RKO (cell line): Measurements from ENCODE around the gene GAB1.

ENCODE experiments used
- DNase-seq: peaks from one replicate; pipeline ENCODE4 v3.0.0-alpha.2; 2016; ENCODE audit warnings: low spot score

GAB1 gene

DNA sequence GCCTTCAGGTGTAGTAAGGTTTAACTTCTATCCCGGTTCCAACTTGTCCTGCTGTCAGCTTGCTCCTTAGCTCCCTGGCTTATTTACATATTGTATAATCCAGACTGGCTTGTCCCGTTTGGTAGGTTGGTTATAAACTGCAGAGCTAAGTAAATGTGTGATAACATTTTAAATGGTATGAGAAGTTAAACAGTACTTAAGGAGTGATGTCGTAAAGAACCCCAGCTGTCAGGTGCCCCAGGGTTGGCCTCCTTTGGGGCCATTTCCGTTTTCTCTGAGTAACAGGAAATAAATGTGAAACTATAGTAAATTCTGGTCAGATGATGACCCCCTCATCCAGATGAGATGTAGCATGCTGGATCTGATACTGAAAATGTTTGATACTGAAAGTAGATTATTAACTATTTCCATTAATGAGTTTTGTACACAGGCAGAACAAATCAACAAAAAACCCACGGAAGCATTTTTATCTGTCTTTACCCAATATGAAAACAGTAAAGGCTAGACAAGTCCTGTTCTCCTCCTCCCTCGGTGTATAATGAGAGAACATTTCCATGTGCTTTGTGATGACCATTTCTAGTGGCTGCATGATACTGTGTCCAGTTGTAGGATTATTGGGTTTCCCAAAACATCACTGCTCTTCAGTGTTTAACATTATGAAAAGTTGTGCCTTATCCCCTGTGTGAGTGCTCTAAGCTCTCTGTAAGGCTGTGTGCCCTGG lies 22.4 kb downstream of the GAB1 start:
- peak; percentile 19 for DNase-seq

DNA sequence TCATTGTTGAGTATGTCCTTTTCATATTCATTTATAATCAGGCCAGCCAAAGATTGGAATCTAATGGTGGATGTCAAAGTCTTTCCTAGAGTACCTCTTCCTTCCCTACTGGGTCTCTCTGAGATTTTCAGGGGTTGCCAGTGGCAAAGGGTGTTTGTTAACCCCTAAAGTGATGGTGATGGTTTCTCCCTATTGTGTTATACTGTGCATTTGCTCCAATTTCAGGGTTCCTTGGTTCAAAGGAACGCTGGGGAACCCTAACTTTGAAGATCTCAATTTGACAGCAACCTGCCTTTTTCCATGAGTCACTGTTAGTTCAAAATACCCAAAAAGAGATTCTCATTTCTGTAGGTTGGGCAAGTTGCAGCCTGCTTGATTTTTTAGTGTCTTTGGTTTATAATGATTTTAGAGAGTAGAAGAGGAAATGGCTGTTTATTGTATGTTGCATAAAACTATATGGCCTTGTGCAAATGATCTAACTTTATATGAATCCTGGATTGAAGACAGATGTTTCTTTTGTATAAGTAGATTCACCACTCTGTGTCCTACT lies 23.0 kb downstream of the GAB1 start:
- no peak for DNase-seq

DNA sequence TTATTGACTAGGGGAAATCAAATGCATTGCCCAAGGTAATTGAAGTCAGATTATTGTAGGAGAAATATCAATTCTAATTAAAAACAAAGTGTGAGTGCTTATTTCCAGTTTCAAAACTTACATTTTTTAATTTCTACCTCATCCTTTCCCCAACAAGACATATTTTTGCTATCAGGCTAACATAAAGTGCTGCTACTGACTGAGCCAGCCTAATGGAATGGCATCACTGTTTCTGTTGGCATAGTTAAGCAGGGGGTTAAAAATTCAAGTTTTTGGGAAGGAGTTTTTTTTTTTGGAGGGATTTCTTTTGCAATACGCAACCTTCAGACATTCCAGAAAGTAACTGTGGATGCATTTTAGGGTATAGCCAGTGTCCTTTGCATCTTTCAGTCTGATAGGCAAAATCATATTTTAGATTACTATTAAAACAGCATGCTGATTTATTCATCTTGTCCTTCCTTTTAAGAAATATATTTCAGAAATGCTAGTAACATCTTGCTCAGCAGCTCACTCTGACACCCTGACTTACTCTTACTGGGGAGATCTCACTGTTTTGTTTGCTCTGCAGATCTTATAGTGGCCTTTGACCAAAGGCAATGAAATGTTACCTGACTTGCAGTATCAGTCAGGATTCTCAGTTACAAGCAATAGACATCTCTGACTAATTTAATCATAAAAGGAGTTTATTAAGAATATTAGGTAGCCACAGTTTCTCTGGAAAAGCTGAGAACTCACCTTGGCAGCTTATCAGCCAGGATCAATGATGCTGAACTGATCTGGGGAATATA lies 24.4 kb downstream of the GAB1 start:
- DNase-seq, result no peak

DNA sequence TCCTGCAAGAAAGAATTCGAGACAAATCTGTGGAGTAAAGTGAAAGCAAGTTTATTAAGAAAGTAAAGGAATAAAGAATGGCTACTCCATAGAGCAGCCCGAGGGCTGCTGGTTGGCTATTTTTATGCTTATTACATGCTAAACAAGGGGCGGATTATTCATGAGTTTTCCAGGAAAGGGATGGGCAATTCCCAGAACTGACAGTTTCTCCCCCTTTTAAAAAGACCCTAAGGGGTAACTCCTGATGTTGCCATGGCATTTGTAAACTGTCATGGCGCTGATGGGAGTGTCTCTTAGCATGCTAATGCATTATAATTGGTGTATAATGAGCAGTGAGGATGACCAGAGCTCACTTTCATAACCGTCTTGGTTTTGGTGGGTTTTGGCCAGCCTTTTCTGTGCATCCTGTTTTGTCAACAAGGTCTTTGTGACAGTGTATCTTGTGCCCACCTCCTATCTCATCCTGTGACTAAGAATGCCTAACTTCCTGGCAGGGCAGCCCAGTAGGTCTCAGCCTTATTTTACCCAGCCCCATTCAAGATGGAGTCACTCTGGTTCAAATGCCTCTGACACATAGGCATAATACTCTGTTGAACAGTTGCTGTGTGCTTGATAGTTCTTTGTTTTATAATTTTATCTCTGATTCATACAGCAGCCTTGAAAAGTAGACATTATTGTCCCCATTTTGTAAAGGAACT lies 25.8 kb downstream of the GAB1 start:
- DNase-seq, result no peak

DNA sequence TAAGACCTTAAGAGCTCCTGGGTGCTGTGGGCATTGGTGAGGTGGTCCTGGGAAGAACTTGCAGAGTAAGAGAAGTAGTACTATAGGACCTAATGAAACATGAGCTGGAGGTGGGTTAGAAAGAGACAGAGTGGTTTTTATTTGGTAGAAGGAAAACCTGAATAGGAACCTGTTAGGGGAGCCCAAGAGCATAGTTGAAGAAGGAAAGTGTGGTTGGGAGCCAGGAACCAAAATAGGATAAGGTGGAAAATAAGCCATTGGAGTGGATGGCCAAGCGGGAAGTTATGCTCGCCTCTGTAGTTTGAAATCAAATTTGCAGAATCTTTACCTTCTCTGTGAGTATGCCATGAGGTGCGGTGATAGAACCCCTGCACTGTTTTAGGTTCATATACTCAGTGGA lies 26.7 kb downstream of the GAB1 start:
- no peak for DNase-seq

DNA sequence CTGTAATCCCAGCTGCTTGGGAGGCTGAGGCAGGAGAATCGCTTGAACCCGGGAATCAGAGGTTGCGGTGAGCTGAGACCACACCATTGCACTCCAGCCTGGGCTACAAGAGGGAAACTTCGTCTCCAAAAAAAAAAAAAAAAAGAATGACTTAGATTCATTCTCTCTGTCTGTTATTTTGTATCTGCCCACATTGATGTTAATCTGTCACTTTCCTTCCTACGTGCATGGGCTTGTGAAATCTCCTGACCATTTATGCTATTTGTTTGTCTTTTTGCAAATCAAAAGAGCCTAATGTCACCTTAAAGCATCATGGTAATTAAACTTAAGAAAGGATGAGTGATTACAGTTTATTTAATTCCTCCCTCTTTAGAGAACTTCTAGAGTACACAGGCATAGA lies 27.4 kb downstream of the GAB1 start:
- DNase-seq, result no peak

DNA sequence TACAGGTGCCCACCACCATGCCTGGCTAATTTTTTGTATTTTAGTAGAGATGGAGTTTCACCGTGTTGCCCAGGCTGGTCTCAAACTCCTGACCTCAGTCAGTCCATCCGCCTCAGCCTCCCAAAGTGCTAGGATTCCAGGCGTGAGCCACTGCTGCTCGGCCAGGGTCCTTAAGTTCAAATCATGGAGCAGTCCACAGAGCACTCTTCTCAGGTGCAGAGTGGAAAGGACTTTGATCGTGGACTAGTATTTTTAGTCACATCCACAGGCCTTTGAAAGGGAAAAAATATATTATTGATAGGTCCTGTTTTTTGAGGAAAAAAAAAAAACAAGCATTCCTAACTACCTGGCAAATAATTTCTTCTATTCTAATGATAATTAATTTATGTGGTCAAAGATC lies 31.2 kb downstream of the GAB1 start:
- DNase-seq, result no peak

DNA sequence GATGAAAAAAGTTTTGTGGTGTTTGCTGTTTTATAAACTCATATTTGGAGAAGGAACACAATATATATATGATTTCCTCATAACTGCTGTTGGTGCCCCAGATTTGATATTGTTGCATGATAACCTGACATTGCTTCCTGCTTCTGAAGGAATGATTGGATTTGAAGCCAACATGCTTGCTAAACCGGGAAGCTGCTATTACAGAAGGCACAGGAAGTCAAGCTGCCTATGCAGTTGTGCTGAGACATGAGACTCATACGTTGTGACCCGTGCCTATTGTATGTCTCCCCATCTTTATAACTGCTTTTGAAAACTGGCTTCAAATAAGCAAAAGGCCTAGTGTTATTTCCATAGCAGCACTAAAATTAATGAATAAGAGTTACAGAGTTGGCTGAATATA lies 32.9 kb downstream of the GAB1 start:
- no peak for DNase-seq

DNA sequence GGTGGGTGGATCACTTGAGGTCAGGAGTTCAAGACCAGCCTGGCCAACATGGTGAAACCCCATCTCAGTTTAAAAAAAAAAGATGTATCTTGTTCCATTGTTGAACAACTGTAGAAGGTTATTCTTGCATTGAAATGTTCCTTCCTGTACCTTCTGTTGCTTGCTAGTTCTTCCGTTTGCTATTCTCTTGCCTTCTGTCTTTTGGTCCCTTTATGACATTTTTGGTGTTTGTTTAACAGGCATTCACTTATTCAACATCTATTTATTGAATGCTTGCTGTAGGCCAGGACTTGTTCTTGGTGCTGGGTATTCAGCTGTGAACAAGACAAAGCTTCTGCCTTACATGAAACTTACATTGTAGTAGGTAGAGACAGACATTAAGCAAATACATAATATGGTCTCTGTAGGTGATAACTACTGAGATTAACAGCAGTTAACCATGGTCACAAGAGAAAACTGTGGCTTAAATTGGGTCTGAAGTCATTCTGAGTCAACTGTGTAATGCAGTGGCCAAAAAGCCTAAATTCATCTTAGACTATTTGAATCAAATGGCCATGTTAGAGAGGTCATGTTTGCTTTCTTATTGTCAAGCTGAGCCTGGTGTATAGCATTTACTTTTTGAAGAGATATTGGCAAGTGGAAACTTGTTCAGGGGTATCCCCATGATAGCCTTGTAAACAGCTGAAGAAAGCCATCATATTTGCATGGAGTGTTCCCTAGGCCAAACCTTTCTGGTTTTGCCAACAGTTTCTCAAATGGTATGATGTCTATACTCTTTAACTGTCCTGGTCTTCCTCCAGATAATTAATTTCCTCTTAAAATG lies 35.6 kb downstream of the GAB1 start:
- no peak for DNase-seq

DNA sequence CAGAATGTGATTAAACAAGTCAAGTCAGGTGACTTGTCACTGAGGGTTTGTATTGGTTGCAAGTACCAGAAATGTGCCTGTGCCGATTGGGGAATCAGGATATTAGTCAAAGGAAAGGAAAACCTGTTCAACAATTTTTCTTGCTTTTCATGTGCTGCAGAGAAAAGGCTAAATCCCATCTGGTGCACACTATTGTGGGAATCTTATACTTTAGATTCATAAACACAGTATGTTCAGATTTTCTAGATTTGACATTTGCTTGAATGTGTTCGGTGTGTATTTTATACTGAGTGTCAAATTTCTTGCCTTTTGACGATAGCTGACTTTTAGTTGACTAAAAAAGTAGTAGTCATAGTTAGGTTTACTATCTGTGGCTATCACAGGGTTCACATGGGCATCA lies 37.6 kb downstream of the GAB1 start:
- no peak for DNase-seq

DNA sequence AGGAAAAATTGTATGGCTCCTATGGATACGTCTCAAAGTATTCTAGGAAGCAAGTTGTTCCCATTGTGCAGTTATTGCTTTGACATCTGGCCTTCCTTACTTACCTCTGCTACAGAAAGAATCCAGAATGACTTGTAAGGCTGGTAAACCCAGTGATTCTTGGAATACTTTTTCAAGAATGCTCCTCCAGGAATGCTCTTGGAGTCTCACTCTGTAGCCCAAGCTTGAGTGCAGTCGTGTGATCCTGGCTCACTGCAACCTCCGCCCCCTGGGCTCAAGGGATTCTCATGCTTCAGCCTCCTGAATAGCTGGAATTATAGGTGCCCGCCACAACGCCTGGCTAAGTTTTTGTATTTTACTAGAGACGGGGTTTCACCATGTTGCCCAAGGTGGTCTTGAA lies 38.1 kb downstream of the GAB1 start:
- DNase-seq, result no peak

DNA sequence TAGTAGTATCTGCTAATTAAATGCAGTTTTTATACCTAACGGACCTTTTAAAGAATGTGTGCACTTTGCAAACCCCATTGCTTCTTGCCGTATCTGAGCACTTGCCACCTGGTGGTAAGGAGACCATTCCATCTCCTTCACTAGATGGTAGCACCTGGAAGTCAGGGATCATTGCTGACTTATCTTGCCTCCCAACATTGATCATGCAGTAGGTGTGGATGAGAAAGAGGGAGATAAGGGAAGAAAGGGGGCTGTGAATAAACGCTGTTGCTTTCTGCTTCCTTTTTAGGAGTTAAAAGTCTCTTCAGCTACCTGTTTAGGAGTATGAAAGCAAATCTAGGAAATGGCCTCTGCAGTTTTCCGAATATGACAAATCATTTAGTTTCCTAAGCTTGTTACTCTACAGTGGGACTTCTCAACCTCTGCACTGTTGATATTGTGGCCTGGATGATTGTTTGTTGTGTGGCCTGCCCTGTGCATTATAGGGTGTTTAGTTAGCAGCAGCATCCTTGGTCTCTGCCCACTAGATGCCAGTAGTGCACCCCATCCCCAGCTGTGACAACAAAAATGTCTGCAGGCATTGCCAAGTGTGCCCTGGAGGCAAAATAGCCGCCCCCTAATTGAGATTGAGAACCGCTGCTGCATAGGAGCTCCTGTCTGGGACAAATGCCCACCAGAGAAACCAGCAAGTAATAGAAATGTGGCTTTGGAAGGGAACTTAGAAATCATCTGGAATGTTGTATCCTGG lies 38.8 kb downstream of the GAB1 start:
- DNase-seq, result peak; percentile 52

DNA sequence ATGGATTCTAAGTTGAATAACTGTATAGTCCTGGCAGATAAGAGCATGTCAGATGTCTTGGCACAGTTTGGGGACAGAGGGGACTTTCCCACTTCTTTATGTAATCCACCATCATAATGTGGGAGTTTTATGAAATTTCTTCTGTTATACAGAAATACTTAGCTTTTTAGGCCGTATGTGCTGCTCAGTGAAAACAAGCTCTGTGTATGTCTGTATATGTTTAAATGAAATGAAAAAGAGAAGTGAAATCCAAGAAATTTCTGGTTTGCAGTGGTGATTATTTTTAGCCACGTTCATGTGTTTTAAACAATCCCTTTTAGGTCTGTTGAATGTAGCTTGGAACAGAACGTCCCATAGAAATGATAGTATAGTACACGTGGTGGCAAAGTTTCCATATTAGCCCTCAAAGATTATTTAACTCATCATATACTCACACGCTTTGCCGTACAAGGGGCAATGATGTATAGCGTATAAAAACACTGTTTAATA lies 41.0 kb downstream of the GAB1 start:
- no peak for DNase-seq

DNA sequence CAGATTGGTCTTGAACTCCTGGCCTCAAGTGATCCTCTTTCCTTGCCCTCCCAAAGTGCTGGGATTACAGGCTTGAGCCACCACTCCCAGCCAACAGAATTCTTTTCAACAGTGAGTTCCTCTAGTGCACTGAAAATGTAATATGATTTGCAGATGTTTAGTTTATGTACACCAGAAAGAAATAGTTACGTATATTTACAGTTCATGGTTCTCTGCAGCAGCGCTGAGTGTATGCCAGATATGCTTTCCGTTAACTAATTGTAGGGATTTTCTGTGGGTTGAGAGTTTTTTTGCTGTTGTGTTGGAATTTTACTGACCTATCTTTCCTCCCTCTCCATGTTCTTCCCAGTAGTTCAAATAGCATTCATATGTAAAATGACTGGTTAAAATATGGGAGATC lies 44.0 kb downstream of the GAB1 start:
- DNase-seq, result no peak

DNA sequence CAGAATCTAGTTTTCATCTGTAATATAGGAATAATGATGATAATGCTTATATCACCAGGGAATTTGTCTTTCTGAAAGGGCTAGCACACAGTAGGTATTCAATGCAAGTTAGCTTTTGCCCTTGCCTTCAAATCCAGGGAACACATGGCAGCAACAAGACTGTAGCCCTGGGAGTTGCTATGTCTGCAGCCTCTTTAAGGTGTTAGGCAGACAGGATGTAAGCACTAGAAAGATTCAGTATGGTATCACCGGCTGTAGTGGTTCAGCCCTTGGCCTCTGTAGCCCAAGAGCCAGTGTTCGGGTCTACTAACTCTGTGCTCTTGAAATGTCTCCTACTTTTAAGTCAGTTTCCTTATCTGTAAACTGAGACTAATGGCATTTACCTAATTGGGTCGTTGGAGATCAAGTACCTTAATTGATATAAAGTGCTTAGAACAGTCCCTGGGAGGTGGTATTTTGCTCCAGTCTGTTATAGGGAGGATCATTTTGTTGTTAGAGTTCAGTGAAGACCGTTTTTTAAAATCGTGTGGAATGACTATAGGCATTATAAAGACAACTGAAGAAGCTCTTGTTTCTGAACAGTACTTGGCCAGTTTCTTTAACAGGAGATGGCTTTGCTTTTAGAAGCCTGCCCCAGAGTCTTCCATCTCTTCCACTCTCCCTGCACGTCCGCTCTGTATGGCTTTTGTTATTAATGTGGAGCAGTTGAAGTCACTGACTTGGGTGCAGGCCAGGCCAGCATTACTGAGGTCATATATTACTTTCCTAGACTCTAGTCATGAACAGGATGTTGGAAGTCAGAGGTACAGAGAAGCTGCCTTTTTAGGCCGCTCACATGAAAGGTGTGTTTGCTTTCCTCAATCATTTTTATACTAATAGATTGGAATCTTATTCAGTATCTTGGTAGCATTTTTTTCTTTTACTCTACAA lies 44.8 kb downstream of the GAB1 start:
- DNase-seq, result peak; percentile 12

DNA sequence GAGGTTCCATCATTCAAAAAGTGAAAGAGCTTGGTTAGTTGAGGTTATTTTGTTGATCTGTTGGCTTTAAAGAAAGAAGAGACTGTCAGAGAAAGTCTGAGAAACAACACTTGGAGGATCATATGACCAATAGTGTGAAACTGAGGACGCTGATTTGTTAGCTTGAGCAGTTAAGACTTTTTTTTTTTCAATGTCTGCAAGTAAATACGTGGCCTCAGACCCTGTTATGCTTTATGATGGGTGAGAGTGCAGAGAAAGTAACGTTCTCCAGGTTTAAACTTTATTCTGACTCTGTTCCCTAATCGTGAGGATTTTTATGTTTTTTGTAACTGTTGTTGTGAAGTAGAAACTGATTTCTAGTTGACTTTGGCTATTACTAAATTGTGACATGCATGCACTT lies 45.9 kb downstream of the GAB1 start:
- no peak for DNase-seq

DNA sequence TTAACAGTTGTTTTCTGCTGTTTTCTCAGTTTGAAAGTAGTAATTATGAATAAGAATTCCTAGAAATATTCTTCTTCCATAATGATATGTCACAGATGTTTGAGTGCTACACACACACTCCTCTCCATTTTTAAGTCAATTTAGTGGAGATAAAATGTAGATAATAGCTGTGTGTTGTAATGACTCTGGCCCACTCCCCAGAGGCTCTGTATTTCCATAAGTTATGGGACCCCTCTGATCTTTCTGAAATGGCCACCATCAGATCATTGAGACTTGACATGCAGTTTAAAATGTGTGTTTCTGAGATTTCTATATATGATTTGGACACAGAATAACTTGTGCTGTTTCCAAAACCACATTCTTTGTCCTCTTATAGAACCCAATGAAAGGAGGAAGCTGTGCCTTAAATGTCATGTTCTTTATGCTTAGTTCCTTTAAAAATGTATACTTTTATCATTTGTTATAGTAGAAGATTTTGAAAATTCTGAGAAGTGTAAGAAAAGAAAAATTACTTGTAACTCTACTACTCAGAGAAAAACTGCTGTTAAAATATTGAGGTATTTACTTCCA lies 46.4 kb downstream of the GAB1 start:
- DNase-seq, result no peak

DNA sequence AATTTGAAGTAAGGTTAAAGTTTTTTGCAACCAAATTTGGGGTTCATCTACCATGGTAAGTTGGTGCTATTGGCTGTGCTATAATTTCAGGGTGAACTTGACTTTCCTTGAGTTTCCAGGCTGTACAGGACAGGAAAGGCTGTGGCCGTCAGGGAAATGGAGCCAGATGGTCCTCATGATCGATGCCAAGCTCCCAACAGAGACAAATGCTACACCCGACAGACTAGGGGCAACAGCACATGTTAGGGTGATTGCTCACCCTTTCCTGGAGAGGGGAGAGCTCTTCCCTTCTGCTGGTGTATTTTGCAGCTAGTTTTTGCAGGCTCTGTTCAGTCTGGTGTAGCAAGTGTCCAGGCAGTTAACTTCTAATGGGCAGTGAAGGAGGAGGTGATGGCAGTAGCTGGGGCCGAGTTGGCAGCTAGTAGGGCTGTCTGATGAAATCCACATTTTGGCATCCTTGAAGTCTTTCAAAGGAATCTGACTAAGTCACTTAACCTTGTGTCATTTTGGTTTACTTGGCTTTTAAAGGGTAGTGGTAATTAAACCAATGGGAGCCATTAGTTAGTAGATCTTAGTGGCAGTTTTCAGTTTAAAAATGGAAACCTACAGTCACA lies 47.8 kb downstream of the GAB1 start:
- no peak for DNase-seq

DNA sequence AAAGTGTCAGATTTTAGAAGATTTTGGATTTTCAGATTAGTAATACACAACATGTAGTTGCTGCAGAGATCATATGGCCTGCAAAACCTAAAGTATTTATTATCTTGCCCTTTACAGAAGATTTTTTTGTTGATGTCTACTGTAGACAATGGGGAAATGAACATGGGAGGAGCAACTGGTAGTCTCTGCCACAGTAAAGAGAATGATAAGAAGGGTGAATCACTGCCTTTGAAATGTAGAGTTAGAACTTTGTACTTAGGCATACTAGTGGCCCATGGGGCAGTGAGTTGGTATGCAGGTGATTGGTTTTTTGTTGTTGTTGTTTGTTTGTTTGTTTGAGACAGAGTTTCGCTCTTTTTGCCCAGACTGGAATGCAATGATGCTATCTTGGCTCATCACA lies 50.1 kb downstream of the GAB1 start:
- DNase-seq, result no peak
